GM12864 (cell line): ENCODE measurements around the gene ENPP6.

ENCODE experiments used
- DNase-seq: peaks from one replicate; pipeline ENCODE4 v3.0.0-alpha.2; 2011; ENCODE audit warnings: low read depth
- H3K4me3 ChIP-seq: 2 replicates; pipeline ENCODE4 v1.5.1; 2011; ENCODE audit warnings: mild to moderate bottlenecking, low read depth, low read length, control low read depth
- CTCF ChIP-seq: IDR thresholded peaks from 2 replicates; pipeline ENCODE4 v1.5.1; 2011; ENCODE audit warnings: low read depth, mild to moderate bottlenecking, moderate library complexity, low read length, control low read depth, inconsistent platforms; ENCODE audit errors: missing control alignments

The ENPP6 gene

GRCh38 chr4:184238072-184238745 is 20.5 kb upstream of the ENPP6 start:
- H3K4me3 ChIP-seq, result no peak overlapping the region
- no peak for TF ChIP-seq CTCF
- DNase-seq, result no peak

GRCh38 chr4:184237612-184238011 is 19.9 kb upstream of the ENPP6 start:
- no peak overlapping the region for H3K4me3 ChIP-seq
- no peak for TF ChIP-seq CTCF
- DNase-seq, result no peak

GRCh38 chr4:184235526-184235925 is 17.9 kb upstream of the ENPP6 start:
- no peak for TF ChIP-seq CTCF
- DNase-seq, result no peak
- H3K4me3 ChIP-seq, result no peak overlapping the region

GRCh38 chr4:184234155-184234554 is 16.5 kb upstream of the ENPP6 start:
- no peak for TF ChIP-seq CTCF
- DNase-seq, result no peak
- H3K4me3 ChIP-seq, result no peak overlapping the region

GRCh38 chr4:184232975-184233374 is 15.3 kb upstream of the ENPP6 start:
- DNase-seq, result no peak
- H3K4me3 ChIP-seq, result no peak overlapping the region
- TF ChIP-seq CTCF, result no peak

- no peak for DNase-seq
- no peak overlapping the region for H3K4me3 ChIP-seq
- no peak for TF ChIP-seq CTCF
Observed at GRCh38 chr4:184232202-184232601, 14.5 kb upstream of the ENPP6 start.

GRCh38 chr4:184231573-184231972 is 13.9 kb upstream of the ENPP6 start:
- no peak for TF ChIP-seq CTCF
- H3K4me3 ChIP-seq, result no peak overlapping the region
- DNase-seq, result no peak
